Measurements from ENCODE around the gene SCO2.

DNA sequence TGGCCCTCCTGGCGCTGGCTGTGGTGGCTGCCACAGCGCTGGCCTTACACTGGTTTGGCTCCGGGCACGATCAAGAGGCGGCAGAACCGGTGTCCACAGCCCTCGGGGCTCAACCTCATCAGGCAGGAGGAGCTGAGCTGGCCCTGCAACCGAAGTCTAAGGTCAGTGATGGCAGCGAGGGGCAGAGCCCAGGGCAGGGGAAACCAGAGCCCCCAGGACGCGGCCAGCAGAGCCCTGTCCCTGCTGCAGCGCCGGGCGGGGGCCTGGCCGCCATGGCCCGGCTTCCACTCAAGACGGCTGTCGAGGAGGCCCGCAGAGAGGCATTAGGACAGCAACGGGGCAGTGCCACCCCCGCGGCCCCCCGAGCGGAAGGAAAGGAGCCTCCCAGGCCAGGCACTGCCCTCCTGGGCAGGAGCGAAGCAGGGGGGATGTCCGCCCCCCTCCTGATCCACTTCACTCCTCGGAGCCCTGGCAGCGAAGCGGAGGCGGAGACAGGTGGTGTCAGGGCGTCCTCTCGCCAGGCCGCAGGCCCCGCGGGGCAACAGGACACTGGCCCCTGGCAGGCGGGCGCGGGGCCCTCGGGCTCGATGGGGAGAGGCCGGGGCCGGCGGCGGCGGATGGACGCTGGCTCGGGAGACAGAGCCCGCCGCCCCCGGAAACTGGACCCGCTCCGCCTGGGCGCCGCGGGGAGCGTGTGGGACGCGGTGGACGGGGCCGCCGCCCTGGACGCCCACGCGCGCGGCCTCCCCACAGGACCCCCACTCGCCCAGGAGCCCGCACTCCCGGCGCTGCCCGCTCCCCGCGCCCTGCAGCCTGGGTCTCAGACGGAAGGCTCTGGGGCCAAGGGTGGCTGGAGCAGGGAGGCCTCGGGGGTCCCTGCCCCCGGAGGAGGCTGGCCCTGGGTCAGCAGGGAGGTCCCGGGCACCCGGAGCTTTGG lies 21.2 kb upstream of the SCO2 start:
- TF ChIP-seq, protein P1, sequence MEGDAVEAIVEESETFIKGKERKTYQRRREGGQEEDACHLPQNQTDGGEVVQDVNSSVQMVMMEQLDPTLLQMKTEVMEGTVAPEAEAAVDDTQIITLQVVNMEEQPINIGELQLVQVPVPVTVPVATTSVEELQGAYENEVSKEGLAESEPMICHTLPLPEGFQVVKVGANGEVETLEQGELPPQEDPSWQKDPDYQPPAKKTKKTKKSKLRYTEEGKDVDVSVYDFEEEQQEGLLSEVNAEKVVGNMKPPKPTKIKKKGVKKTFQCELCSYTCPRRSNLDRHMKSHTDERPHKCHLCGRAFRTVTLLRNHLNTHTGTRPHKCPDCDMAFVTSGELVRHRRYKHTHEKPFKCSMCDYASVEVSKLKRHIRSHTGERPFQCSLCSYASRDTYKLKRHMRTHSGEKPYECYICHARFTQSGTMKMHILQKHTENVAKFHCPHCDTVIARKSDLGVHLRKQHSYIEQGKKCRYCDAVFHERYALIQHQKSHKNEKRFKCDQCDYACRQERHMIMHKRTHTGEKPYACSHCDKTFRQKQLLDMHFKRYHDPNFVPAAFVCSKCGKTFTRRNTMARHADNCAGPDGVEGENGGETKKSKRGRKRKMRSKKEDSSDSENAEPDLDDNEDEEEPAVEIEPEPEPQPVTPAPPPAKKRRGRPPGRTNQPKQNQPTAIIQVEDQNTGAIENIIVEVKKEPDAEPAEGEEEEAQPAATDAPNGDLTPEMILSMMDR (conservative IDR thresholded peaks at IDR 0.05; ENCODE audit: low read length) = no peak
- no peak for TF ChIP-seq EZH2phosphoT487 (IDR thresholded peaks at IDR 0.05; ENCODE audit: borderline replicate concordance, low read depth, low read length)

Measured in OCI-LY7 (cell line).